ENCODE results near the gene SSH3.

SSH3 gene, protein sequence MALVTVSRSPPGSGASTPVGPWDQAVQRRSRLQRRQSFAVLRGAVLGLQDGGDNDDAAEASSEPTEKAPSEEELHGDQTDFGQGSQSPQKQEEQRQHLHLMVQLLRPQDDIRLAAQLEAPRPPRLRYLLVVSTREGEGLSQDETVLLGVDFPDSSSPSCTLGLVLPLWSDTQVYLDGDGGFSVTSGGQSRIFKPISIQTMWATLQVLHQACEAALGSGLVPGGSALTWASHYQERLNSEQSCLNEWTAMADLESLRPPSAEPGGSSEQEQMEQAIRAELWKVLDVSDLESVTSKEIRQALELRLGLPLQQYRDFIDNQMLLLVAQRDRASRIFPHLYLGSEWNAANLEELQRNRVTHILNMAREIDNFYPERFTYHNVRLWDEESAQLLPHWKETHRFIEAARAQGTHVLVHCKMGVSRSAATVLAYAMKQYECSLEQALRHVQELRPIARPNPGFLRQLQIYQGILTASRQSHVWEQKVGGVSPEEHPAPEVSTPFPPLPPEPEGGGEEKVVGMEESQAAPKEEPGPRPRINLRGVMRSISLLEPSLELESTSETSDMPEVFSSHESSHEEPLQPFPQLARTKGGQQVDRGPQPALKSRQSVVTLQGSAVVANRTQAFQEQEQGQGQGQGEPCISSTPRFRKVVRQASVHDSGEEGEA

GRCh38 chr11:67303132-67303834 lies at the start of gene SSH3:
Gene SSH3 (plus strand): TSS chr11:67303530. CDS start chr11:67303626, 96 bp downstream.
- peak; percentile 90 for DNase-seq

DNA sequence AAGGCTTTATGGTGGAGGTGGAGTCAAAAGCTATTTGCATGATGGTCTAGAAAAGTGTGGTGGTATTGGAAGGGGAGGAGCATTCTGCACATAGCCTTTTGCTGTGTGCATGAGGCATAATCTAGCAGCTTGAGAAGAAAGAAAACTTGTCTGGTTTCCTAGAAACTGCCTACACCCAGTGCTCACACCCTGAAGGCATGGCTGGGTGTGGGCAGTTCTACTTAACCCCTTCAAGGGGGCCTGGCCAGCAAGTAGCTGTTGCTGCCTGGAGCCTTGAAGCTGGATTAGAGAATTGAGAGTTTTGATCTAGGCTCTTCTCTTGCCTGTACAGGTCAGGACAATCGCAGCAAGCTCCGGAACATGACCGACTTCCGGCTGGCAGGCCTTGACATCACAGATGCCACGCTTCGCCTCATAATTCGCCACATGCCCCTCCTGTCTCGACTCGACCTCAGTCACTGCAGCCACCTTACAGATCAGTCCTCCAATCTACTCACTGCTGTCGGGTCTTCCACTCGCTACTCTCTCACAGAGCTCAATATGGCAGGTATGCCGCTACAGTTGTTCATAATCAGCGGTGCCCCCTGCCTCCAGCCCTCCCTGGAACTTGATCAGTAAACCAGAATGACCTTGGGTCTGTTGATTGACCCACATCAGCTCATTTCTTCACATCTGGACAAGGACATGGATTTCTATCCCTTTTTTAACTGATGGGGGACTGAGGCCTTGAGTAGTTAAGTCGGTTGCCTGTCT lies 49.3 kb upstream of the SSH3 start:
- peak; percentile 72 for DNase-seq

- no peak for DNase-seq
These were observed 48.5 kb upstream of the SSH3 start for GRCh38 chr11:67254798-67255197.

GRCh38 chr11:67255353-67255752 lies 48.0 kb upstream of the SSH3 start:
- DNase-seq: no peak

DNA sequence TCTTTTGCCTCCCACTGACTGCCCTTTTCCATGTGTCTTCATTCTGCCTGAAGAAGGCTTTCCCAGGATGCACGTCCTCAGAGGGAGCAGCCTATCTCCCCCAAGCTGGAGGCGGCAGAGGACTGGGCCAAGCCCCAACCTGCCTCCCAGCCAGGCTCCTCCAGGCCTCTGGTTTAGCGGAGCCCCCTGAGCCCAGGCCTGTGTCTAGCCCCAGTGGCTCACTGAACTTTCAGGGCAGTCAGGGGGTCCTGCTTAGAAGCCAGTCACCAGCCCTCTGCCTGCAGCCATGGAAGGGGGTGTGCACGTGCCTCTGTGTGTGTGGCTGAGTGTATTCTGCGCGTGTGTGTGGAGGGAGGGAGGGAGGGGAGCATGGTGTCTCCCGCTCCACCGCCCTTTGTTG lies 47.5 kb upstream of the SSH3 start:
- no peak for DNase-seq

DNA sequence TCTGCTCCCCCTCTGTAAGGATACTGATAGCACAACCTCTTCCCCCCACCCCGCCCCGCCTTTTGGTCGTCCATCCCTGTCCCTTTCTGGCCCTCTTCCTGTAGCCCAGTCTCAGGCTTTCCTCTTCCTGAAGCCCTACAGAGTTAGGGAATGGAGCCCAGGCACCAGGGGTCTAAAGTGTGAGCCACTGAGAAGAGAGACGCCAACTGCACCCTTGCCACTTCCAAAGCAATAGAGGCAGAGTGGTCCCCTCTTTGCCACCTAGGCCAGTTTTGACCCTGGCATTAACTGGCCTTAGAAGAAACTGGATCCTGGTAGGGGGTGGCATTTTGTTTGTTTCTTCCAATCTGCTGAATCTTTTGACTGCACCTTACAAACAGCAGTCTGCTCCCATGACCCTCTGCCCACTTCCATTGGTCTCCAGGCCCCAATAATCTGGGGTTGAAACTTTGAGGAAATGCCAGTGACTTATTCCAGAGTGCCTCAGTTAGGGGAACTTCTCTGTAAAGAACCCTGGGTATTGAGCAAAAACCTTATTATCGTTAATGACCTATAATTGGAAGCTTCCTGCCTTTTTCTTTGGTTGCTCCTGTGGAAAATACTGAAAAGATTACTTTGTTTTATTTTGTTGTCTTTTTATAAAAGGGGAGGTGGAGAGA lies 46.7 kb upstream of the SSH3 start:
- no peak for DNase-seq

DNA sequence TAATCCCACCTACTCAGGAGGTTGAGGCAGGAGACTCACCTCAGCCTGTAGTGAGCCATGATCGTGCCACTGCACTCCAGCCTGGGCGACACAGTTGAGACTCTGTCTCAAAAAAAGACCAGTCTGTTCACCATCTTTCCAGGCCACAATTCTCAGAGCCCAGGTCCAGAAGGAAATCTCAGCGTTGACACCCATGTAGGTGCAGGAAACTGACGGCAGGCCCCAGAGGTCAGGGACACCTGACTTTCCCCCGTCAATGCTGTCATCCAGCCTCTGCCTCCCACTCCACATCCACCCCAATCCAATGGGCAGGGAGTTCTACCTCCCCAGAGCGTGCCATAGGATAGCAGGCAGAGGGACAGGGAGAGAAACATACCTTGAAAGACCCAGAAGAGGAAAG lies 42.9 kb upstream of the SSH3 start:
- no peak for DNase-seq

- peak; percentile 65 for DNase-seq
These were observed 42.3 kb upstream of the SSH3 start for GRCh38 chr11:67260885-67261639.

- no peak for DNase-seq
These were observed 41.7 kb upstream of the SSH3 start for GRCh38 chr11:67261640-67261945.

GRCh38 chr11:67261946-67262681 lies 41.2 kb upstream of the SSH3 start:
- DNase-seq: no peak

DNA sequence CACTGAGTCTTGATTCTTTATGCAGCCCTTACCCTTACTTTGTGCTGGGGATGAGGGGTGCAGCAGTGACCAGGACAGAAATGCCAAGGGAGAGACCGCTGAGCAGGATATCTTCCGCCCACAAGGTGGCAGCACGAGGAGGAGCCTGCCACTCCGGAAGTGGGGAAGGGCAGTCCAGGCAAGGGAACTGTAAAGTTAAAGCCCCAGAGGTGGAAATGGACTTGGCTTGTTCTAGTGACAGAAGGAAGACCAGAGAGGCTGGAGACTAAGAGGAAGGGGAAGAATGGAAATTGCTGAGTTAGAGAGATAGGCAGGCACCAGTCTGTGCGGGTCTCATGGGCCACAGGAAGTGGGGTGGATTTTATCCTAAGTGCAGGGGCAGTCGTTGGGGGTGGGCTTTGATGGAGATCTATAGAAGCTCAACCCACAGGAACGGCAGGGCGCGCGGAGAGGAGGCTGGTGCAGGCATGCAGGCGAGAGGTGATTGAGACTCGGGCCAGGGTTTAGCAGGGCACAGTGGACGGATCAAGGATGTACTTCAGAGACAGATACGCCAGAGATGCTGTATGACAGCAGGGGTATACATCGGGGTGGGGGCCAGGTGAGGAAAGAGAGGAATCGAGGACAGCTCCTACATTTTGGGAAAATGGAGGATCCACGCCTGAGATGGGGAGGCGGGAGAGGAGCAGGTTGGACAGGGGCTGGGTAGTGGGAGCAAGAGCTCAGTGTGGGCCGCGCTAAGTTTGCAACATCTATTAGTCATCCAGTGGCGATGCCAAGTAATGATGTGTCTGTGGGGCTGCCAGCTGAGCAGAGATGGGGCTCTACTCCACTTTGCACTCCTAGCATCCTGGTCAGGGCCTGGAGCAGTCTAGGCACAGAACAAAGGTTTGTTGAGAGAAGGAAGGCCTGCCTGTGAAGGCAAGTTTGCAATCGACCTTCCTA lies 40.3 kb upstream of the SSH3 start:
- DNase-seq: peak; percentile 95

- no peak for DNase-seq
These were observed 39.1 kb upstream of the SSH3 start for GRCh38 chr11:67264260-67264659.

GRCh38 chr11:67264877-67265632 lies 38.3 kb upstream of the SSH3 start:
- no peak for DNase-seq

GRCh38 chr11:67265633-67266448 lies 37.5 kb upstream of the SSH3 start:
- peak; percentile 84 for DNase-seq

GRCh38 chr11:67266449-67267187 lies 36.7 kb upstream of the SSH3 start, which contains the start of gene GRK2:
Gene GRK2 (plus strand): TSS chr11:67266473. CDS start chr11:67266700, 227 bp downstream.
- DNase-seq: peak; percentile 80

- DNase-seq: peak; percentile 49
These were observed 35.9 kb upstream of the SSH3 start for GRCh38 chr11:67267188-67268080.
